NCI-H187 treated with DMSO at 0.1 percent for 48 hours (cell line): ENCODE data around the gene CNTD1.

Experiments used
- DNase-seq: peaks from one replicate; lab custom pipeline; 2025; lab: John Stamatoyannopoulos, UW

The CNTD1 gene

GRCh38 chr17:42806249-42806648 is 7.6 kb downstream of the CNTD1 start:
- DNase-seq, result no peak

GRCh38 chr17:42809250-42809649 is 10.6 kb downstream of the CNTD1 start:
- no peak for DNase-seq

GRCh38 chr17:42814633-42815399 is 16.2 kb downstream of the CNTD1 start:
- no peak for DNase-seq

GRCh38 chr17:42817866-42818265 is 19.2 kb downstream of the CNTD1 start:
- DNase-seq, result no peak

GRCh38 chr17:42818379-42818778 is 19.7 kb downstream of the CNTD1 start:
- DNase-seq, result no peak

- DNase-seq, result no peak
Observed at GRCh38 chr17:42819939-42820535, 21.4 kb downstream of the CNTD1 start.

GRCh38 chr17:42821176-42821575 is 22.5 kb downstream of the CNTD1 start:
- DNase-seq, result no peak

- no peak for DNase-seq
Observed at GRCh38 chr17:42827472-42827871, 28.8 kb downstream of the CNTD1 start.

GRCh38 chr17:42830971-42831370 is 32.3 kb downstream of the CNTD1 start:
- DNase-seq, result no peak

GRCh38 chr17:42832213-42832933 is 33.7 kb downstream of the CNTD1 start:
- no peak for DNase-seq

- no peak for DNase-seq
Observed at GRCh38 chr17:42832934-42833766, 34.5 kb downstream of the CNTD1 start, which contains the start of gene PSME3. Gene PSME3, plus strand, starts transcription at chr17:42833397. Its CDS starts 235 bp downstream, at chr17:42833632.

GRCh38 chr17:42833767-42834422 is 35.2 kb downstream of the CNTD1 start:
- DNase-seq, result no peak

GRCh38 chr17:42835732-42836131 is 37.1 kb downstream of the CNTD1 start:
- no peak for DNase-seq

- DNase-seq, result no peak
Observed at GRCh38 chr17:42841975-42842685, 43.5 kb downstream of the CNTD1 start.

- DNase-seq, result no peak
Observed at GRCh38 chr17:42843358-42843934, 44.8 kb downstream of the CNTD1 start.

GRCh38 chr17:42844271-42844670 is 45.6 kb downstream of the CNTD1 start, which contains the start of gene AOC2:
Gene AOC2, plus strand, starts transcription at chr17:42844580. Its CDS starts 47 bp downstream, at chr17:42844627.
- DNase-seq, result no peak

GRCh38 chr17:42844761-42845555 is 46.3 kb downstream of the CNTD1 start:
- DNase-seq, result no peak

- no peak for DNase-seq
Observed at GRCh38 chr17:42845556-42845917, 46.9 kb downstream of the CNTD1 start.

- no peak for DNase-seq
Observed at GRCh38 chr17:42845918-42846593, 47.4 kb downstream of the CNTD1 start.
